Ecto neural progenitor cell (in vitro differentiated cells): ENCODE measurements around the gene LRRC8B.
"Not testable (repeated sequence)": the region's sequence is repeated elsewhere in the genome, so short reads cannot be mapped to it uniquely, and the experiment has no call there.

Experiments used
- DNase-seq: peaks from one replicate; pipeline ENCODE4 v3.0.0-alpha.2; 2018; ENCODE audit warnings: low spot score

Gene LRRC8B

DNA sequence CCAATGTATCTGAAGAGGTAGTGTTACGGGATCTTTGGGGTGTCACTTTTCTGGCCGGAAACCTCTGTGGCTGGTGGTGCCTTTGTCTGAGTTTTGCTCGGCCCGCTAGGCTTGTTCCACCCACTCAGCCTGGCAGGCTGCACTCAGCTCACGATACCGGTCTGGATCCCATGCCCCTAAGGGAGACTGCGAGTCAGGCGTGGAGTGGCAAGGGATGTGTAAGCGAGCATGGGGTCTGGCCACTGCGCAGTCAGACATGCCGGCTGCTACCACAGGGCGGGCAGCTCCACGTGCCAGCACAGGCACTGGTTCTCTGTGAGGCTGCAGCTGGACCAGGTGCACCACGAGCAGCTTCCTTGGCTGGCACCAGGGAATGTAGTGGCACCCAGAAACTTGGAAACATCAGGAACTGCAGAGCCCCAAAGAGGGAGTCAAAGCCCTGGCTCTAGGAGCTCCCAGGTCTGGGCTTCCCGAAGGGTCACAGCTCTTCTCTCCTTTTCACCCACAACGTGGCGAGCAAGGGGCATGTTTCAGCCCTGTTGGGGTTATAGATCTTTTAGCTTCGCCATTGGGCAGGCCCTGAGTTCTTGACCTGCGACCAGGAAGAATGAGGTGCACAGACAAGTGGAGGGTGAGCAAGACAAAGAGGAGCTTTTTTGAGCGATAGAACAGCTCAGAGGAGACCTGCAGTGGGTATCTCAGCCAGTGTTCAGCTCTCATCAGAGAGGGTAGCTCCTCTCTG is 84.5 kb downstream of the LRRC8B start:
- no peak for DNase-seq

DNA sequence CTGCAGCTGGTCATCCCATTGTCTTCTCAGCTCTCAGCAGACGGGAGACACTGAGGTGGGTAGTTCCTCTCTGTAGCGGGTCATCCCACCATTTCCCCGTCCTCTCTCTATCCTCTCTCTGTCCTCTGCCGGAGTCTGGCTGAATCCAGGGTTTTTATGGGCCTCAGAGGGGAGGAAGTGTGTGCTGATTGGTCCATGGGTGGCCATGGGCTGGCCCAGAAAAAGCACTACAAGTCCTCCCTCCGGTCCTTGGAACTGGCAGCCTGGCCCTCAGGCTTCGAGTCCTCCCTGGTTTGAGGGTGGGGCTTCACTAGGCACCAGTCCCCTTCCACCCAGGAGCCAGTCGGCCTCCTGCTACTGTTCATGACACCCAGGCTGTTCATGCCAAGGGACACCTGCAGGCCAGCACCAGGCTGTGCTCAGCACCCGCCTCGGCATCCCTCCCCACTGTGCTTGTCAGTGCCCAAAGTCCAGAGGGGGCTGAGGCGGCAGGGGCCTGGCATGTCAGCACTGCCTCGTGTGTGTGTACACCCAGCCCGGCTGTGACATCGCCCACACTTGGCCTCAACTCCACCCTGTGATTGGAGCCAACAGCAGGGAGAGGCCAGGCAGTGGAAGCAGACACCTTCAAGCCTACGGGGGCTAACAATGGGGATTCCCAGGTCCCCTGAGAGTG is 85.3 kb downstream of the LRRC8B start:
- DNase-seq = no peak

DNA sequence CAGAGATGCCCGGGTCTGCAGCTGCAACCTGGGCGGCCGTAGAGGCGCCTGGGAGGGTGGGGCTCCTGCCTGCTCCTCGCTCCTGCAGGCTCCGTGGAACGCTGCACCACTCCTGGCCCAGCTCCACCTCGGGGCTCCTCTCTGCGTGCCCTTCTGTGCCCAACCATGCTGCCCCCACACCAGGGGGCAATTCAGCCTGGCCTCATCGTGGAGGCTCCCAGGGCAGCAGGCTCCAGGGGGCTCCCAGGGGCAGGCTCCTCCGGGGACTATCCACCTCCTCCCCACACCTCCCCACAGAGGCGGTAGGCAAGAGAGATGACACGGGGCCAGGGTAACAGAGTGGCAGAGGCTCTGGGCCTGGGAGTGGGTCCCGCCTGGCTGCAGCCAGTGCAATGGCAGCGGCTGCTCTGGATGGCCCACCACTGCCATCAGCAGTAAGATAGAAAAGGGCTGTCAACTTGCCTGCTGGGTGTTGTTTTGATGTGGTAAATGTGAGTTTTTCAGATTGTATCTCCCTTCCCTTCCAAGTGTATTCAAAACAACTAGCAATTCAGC is 85.9 kb downstream of the LRRC8B start:
- DNase-seq = no peak

DNA sequence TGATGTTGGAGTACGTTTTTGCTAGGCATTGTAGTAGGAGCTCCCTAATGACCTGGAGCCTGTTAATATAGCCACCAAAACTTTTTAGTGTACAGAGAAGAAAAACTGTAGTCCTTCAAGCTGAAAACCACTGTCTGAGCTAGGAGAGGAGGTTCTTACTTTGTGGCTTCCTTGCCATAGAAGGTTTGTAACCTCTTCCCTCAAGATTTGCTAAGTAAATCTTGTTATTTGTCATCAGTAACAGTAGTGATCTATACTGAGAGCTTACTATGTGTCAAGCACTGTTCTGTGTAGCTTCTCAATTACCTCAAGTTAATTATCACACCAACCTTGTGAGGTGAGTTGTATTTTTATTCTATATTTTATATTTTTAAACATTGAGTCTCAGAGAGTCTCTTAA is 87.1 kb downstream of the LRRC8B start:
- no peak for DNase-seq

DNA sequence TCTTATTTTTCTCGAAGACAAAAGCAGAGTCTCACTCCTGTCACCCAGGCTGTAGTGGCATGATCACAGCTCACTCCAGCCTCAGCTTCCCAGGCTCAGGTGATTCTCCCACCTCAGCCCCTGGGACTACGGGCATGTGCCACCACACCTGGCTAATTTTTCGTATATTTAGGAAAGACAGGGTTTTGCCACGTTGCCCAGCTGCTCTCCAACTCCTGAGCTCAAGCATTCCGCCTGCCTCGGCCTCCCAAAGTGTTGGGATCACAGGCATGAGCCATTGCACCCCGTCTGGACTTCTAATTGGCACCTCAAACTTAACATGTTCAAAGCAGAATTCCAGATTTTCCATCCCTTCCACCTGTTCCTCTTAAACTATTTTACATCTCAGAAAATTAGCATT is 89.3 kb downstream of the LRRC8B start:
- no peak for DNase-seq

DNA sequence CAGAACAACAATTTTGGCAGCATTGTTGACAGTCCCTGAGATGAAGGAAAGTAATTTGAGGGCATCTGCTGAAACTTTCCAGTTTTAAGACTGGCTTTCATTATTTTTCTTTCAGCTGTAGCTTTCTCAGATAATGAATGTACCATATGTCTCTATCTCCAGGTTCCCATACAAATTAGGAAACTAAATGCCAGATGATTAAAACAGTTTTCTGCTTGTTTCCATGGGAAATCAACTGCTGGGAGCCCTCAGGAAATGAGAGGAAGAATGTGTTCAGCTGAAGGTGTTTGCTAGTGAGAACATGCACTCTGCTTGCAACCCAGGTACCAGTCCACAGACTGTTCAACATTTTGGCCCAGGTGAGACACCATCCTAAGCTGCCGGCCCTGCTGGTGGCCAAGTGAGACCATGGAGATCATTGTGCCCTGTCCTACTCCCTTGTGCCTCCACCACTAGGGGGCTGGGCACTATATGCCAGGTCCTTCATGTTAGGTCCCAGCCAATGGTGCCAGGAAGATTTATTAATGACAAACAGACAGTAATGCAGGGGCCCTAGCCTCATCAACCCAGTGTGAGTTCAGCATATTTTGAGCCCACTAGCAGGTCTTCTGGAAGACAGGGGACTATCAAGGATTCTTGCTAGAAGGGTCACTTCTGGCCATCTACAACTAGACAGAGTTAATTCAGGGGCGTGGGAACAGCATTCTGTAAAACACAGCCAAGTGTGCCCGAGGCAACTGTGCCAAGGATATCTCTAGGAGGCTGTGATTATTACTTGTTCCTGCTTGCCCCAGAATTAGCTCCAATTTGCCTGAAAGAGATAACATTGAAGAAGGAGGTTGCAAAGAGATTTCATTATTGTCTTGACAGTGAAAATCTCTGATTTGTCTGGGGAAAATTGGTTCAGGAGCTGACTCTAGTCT is 91.3 kb downstream of the LRRC8B start:
- DNase-seq = no peak

DNA sequence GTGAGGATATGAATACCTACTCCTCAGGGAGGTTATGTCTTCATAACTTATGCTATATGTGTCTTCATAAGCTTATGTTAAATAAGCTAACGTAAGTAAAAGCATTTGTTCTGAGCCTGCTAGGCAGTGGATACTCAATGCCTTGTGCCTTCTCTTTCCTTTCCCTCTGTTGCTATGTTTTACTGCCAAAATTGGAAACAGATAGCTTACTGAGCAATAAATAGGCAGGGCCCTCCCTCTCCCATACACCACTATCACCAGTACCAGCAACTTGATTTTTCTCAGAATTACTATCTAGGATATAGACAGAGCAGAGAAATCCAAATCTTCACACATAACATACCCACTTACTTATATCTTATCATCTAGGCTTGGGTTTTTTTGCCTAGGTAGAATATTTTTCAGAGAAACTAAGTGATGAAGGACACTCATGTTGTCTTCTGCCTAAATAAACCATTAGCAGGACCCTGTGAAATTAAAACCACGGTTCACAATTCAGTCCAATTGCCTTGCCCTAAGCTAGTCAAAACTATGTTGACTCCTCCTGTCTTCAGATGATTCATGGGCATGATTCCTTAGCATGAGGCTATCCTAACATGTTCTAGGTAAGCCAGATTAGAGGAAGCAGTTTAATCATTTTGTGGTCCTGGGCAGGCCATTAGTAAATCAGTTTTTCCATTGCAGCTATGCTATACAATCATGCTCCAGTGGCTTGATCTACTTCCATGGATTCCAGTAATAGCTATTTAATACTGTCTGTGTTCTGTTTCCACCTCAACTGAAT is 92.4 kb downstream of the LRRC8B start:
- no peak for DNase-seq

DNA sequence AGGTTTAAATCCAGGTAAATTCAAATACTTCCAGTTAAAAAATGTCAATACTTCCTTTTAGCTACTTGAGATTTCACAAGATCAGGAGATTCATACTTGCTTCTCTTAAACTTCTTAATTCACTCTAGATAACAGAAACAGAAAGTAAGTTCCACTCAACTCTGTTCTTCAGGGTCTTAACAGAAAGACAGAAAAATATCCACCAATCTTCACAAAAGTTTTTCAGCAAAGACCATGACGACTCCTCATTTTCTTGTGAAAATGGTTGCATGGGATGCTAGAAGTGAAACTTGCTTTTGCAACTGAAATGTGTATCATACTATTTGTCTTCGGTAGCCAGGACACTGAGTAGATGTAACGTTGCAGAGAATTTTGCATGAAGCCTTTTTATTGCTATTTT is 96.0 kb downstream of the LRRC8B start:
- DNase-seq = no peak

DNA sequence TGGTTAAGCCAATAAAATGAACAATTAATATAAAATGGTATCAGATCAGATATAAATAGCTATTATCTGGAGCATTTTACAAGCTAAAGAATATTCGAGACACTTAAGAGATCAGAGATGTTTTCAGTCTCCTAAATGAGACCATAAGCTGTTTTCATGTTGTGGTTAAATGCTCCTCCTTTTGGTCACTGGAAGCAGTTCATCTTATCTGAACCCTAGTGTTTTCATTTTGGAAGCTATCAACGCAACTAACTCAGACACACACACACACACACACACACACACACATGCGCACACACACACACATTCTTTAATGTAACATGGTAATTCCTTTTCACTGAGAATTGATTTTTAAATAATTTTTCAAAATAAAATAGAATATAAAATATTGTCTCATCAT is 98.3 kb downstream of the LRRC8B start:
- DNase-seq = no peak

DNA sequence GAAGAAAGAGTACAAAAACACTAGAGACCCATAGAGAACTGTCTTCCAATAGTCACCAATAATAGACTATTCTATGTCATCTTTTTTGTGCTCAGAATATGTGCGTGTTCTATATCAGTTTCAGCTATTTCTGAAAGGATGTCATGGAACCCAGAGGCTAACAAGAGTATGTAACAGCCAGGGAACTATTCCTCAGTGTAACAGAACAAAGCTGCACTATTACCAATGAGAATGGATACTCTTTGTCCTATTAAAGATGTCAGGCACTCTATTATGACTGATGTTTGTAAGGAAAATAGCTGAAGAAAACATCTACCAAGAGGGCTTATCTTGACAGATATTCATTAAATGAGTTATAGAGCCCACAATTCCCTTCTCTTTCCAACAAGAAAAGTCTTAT is 99.7 kb downstream of the LRRC8B start:
- no peak for DNase-seq

DNA sequence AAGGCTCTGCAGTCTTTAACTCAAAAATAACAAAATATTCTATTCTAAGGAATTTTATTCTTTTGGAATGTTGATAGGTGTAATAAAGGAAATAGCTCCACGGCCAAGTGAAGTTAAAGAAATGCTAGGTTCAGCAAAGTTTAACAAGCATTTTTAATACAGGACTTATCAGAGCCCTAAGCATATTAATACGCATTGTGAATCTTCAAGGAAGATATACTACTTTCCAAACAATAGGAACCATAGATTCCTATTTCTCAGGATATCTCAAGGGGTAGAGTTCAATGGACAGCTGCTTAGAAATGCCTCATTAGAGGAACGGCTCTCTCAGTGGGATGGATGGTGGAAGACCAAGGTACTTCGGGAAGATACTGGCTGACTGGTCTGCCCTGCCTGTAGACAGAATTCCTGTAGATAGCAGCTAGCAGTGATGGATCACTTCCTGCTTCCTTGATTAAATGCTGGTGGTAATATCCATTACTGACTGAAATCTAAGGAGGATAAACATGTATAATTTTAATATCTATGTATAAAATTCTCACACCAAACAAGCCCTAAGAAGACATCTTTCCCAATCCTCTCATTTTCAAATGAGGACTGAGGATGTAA is 100.2 kb downstream of the LRRC8B start:
- DNase-seq = no peak

DNA sequence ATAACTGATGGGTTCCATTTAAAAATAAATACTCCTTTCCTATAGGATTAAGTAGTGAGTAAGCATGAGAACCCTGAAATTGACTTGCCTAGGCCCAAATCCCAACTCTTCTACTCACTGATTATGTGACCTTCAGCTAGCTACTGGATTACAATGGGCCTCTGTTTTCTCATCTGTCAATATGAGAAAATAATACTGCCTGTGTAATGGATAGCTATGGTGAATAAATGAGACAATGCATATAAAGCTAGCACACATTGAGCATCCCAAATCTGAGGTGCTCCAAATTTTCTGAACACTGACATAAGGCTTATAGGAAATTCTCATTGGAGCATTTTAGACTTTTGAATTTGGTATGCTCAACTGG is 103.0 kb downstream of the LRRC8B start:
- no peak for DNase-seq

DNA sequence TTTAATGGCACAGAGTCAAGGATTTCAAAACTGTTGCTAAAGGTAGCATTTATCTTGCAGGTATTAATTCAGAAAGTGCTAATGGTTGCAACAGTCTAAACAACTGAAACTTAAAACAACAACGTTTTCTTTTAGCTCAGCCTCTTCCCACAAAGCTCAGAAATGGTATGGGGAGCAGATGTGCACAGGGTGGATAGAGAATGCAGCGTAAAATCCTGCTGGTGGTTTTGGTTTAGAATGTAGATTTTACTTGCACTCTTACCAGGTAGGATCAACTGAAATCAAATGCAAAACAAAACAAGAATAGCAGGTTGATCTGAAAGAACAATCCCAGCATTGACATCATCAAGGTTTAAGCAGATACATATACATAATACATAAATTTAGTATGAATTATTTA is 104.5 kb downstream of the LRRC8B start:
- DNase-seq = no peak

DNA sequence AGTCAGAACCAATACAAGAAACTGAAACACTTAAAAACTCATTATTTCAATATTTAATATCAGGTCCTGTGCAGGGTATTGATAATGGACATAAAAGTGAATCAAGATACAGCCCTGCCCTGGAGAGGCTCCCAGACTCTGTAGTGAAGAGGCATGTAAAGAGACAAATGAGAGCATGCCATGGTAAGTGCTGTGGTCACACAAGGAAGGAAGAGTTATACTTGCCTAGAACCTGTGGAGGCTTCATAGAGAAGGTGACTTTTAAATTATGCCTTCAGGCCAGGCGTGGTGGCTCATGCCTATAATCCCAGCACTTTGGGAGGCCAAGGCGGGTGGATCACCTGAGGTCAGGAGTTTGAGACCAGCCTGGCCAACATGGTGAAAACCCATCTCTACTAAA is 105.0 kb downstream of the LRRC8B start:
- not testable (repeated sequence) for DNase-seq

DNA sequence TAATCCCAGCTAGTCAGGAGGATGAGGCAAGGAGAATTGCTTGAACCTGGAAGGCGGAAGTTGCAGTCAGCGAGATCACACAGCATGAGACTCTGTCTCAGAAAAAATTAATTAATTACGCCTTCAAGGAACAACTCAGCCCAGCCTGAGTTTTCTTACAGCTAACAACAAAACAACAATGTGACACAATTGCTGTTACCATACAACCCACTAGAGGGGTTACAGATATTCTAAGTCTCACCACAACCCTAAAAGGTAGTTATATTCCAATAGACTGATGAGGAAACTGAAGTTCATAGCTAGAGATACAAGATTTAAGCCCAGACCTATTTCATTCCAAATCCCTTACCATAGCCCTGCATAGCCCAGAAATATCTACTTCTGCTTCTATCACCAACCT is 105.4 kb downstream of the LRRC8B start:
- DNase-seq = no peak

DNA sequence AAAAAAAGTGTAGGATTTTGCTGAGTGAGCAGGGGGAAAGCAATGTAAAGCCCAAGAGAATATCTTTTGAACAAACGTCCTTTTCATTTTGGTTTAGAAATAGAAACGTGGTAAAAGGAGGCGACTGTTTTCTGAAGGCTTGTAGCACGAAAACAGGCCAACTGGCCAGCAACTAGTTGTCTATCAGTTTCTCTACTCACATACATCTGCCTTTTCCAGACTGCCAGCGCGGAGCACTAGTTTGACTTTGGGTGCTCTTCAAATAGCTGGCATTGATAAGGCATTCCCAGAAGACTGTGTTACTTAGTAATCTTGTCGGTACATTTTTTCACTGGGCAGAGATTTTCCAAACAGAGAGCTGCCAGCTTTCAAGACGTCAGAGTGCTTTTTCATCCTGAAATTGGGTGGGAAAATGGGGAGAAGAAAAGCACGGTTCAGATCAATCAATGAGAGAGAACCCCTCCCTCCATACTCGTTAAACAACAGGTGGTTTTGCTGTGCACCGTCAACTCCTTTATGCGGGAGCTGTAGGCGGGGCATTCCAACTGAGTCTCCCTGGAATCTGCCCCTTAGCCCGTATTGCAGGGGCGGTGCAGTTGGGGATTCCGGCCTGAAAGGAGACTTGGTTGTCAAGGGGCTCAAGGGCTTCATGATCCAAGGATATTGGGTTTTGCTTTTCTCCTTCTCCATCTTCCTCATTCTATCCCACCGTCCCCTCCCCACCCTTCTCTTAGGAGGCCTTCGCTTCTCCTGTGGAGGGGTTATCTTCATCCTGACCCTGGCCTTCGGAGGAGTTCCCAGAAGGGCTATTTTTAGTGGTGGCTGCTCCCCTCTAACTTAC is 107.4 kb downstream of the LRRC8B start:
- DNase-seq = peak; percentile 72

DNA sequence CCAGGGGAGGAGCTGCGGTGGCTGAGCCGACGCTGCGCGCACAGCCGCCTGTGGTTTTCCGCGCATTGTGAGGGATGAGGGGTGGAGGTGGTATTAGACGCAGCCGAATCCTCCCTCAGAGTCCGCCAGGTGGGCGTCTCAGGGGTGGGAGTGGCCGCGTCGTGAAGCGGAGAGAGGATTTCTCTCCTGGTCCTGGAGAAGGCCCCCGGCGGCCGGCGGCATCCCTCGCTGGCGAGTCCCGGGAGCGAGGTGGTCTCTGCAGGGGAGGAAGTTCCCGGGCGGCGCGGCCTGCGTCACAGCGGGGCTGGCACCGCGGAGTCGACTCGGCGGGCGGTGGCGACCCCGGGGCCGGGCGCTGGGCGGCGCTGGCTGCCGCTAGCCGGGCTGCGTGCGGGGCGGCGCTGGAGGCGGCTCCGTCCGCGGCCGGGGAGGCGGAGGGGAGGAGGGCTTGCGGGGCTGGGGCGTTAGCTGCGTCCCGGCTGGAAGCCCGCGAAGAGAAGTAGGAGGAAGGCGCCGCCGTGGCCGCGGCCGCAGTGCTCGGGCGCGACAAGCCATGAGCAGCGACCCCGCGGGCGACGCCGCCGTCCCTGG is 108.1 kb downstream of the LRRC8B start, which contains the start of gene LRRC8C:
Gene LRRC8C (plus strand): TSS at position 464 of the 591 bp plus-strand sequence. CDS start 53,354 bp downstream, outside the sequence.
- peak; percentile 90 for DNase-seq

DNA sequence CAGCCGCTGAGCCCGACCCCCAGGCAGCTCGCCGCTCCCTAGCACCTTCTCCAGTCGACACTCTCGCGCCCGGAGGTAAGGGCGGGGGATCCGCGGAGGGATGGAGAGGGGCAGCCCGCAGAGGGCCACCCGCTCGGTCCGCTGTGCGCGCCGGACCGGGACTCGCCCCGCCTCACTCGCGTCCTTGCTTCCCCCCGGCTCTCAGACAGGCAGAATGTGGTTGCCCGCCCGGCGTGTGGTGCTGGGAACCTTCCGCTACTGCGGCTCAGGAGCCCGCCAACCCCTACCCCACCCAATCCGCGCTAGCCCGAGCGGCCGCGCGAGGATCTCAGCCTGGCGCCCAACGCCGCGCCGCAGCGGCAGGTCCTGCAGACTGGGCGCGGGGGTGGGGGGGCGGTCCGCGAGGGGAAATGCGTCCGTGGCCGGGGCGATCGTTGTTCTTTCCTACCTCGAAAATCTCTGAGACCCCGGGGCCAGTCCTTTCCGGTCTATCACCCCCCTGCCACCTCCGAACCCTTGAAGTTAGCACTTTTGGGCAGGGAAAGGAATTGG is 108.7 kb downstream of the LRRC8B start:
- peak; percentile 82 for DNase-seq

DNA sequence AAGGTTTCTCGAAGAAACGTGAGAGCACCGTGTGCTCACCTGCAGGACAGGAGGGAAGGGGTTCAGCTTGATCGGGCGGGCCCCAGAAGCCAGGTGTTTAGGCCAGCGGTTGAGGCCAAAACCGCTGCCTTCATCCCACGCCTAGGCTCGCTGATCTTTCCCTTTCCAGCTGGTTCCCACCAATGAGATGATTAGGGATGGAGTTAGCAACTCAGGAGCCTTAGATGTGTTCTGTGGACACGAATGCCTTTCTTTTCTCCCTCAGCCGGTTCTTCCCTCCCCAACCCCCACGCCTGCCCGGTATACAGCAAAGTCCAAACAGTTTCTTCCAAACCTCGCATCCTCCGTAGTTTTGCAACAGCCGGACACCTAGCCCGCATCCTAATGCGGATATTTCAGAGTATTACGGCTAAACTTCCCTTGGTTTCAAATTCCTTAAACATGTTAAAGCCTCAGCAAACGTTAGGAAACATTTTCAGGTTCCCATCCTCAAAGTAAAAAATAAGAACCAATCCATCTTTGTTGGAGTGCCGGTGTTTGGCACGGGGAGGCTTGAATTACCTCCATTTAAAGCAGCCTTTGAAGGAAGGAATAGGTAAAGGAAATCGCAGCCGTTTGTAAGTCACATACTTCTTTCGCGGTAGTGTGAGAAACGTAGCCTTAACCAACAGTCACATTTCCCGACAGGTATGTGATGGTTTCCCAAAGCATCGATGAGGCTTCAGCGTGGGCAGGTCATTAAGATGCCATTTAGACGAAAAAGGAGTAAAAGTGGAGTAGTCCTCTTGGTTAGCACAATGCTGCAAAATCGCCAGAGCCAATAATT is 109.4 kb downstream of the LRRC8B start:
- no peak for DNase-seq
